OCI-M2 (cell line): Measurements from ENCODE around the gene COPZ1.

Experiments used
- DNase-seq: peaks from one replicate; lab custom pipeline; 2025; ENCODE audit not compliant: unreplicated experiment; lab: John Stamatoyannopoulos, UW

The COPZ1 gene

DNA sequence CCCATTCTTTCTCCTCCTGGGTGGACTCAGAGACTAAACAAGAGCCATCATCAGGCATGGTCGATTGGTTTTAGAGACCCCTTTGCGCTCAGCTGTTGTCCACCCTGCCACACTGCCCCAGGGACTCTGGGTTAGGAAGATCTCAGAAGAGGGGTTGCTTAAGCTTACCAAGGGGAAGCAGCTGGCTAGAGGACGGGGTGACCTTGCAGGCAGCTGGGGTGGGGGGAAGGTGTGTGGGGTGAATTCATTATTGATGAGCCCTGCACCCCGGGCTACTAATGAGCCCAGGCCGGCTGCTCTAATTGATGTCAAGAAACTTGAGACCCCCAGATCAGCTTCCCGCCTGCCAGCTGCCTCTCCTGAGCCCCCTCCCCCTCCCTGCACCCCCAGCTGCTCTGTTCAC is 68.3 kb downstream of the COPZ1 start:
- DNase-seq = no peak

DNA sequence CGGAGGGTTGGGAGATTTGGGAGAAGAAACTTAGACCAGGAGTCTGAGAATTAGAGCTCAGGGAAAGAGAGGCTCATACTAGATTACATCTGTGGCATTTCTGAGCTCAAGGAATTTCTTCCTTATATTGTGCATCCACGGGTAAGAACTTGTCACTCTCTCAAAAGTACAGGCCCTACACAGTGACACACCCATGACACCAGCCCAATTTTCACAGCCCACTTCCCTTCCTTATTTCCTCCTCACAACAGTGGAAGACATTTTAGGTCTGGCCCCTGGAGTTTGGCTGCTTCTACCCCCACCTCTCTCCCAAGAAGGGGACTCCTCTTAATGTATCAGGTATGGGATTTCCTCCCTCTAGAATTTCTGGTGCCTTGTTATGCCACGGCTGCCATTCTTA is 68.8 kb downstream of the COPZ1 start:
- DNase-seq = no peak

DNA sequence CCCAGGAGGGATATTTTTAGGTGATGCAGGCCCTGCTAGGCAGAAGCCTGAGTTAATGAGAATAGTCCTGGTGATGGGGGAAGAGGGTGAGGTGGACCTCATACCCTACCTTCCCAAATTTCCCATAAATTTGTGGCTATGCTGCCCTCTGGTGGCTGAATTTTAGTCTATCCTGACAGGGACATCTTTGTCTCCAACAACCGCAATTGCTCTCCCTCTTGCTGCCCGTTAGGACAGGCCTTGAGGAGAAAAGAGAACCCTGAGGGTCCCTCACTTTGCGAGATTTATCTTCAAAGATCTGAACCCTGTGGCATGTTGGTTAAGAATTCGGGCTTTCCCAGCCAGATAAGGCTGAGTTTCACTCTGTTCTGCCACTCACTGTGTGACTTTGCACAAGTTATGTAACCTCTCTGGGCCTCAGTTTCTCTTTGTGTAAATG is 69.4 kb downstream of the COPZ1 start:
- DNase-seq = no peak

DNA sequence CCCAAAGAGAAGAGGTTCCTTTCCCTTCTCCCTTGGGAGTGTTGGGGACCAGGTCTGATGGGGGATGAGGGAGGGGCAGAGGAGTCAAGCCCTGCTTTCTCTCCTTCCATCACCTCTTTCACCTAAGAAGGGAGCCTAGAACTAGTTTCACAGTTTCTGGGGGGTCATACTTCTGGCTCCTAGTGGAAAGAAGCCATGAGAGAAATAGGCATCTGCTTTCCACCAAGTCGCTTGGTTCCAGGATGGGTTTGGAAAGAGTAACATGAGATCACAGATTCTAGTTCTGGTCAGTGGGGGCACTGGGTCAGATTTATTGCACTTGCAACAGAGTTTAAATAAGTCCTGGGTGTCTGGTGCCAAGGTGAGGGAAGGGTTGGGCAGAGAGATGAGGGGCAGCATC is 70.1 kb downstream of the COPZ1 start:
- DNase-seq = no peak

DNA sequence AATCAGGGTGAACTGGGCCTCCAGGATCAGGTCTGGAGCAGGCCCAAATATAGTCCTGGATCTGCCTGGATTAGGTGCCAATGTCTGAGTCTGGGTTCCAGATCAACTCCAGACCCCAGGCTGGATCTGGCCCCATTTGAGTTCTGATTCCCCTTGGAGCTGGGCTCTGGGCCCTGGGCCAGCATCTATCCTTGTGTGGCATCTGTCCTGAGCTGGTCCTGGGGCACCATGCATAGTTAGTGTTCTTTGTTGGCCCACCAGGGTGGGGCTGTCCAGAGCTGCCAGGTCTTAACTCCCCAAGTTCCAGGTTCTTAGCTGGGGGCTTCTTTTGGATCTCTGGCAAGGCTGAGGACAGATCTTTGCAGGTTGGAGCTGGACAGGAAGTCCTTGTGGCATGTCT is 70.6 kb downstream of the COPZ1 start:
- DNase-seq = no peak

DNA sequence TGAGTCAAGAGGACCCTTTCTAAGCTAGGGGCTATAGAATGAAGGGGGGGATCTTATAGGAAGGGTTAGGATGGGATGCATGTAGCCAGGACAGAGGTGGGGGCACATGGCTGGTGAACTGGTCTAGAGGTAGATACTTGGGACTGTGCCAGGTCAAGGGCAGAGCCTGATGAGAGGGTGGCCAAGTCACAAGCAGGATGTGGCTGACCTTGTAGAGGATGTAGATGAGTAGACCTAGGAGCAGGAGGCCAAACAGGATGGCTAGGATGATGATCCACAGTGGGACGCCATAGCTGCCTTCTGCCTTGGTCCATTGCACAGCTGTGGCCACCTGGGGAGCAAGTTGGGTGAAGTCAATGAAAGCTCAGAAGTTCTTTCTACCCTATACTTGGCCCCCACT is 72.2 kb downstream of the COPZ1 start:
- DNase-seq = no peak

DNA sequence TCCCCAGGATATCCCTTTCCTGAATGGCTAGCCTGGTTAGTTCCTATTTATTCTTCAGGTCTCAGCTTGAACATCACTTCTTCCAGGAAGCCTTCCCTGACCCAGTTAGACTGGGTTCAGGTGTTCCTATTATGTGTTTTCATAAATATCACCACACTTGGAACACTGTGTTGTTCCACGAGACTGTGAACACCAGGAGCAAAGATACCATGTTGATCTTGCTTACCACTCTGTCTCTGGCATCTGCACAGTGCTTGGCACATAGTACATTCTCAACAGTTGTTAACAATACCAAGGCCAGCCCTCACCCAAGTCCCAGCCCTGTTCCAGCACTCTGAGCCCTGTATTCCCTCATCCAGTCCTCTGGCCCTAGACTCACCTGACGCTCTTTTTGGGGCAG is 73.3 kb downstream of the COPZ1 start:
- DNase-seq = no peak

DNA sequence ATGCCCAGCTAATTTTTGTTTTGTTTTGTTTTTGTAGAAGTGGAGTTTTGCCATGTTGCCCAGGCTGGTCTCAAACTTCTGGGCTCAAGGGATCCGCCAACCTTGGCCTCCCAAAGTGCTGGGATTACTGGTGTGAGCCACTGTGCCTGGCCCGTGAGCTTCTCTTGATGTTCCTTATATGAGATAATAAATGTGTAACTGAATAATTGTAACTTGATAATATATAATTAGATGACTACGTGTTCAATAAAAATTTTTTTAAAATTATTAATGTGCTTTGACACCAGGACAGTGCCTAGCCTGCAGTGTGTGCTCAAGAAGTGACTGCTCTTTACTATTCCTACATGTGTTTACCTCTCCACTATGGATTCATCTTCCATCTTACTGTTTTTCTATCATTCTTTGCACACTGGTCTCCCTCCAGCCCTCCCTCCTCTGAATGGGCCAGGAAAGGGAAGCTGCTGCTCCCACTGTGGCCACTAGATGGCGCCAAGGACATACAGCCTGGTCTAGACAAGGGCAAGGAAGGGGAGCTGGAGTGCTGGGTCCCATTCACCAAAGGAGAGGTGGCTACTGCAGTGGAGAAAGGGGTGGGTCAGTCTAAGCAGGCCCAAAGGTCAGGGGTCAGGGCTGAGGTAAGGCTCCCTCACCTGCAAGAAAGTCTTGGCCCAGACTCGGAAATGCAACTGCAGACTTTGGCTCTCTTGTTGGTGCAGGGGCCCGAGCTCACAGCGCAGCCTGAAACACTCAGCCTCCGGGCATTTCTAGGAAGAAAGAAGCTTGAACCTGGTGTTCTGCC is 74.3 kb downstream of the COPZ1 start:
- peak; percentile 56 for DNase-seq

DNA sequence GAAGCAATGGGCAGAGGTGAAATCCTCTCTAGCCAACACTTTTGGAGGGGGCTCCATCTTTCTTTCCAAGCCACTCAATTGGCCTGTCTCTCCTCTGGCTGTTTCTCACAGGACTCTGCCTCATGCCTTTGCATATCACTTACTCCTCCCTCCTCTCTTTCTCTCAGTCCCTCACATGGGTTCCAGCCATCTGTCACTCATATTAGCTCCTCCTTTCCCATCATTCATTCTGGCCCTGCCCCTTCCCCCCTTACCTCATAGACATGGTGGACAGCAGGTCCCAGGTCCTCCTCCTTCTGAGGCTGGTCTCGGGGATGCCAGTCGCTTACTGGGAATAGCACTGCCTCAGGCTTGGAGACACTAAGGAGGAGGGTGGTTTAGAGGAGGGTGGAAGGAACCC is 76.2 kb downstream of the COPZ1 start:
- no peak for DNase-seq
